K562 (cell line): Measurements from ENCODE around the gene IDH1. TPM values are rescaled to one million over a fixed set of nuclear protein-coding genes. Genes with fewer than 3 reads are reported as not detected.

Experiments used
- CHD2 ChIP-seq: IDR thresholded peaks from 2 replicates; pipeline ENCODE4 v1.6.1; 2011; ENCODE audit warnings: low read depth, low read length
- CREM ChIP-seq: IDR thresholded peaks from 2 replicates; pipeline ENCODE4 v1.6.1; 2014; ENCODE audit warnings: antibody characterized with exemption, low read depth
- HDAC6 ChIP-seq: IDR thresholded peaks from 2 replicates; pipeline ENCODE4 v1.6.1; 2012; ENCODE audit warnings: low read depth, mild to moderate bottlenecking, control low read depth, inconsistent platforms, low read length, moderate library complexity
- NEUROD1 ChIP-seq: fragments of 150-350 bp; IDR thresholded peaks from 2 replicates; pipeline ENCODE4 v1.6.1; 2014; ENCODE audit warnings: borderline replicate concordance, low read length, low read depth; ENCODE audit not compliant: partially characterized antibody
- PRDM10 ChIP-seq: fragments of 450-650 bp; IDR thresholded peaks from 2 replicates; pipeline ENCODE4 v1.6.1; 2018; ENCODE audit not compliant: partially characterized antibody
- ZBTB40 ChIP-seq, 2 experiments: fragments of 450-650 bp in 1 of 2; sonication (generic) in 1 of 2; formaldehyde crosslinking in 1 of 2; IDR thresholded peaks; 2 replicates each; pipeline versions ENCODE4 v1.7.1 to v1.9.0; 2016 to 2022; ENCODE audit warnings: inconsistent platforms in 1 of 2, mild to moderate bottlenecking in 1 of 2, missing genetic modification reagents in 1 of 2
- ZC3H4 ChIP-seq: sonication (generic); formaldehyde crosslinking; IDR thresholded peaks from 2 replicates; pipeline ENCODE4 v1.9.0; 2021; ENCODE audit warnings: missing genetic modification reagents, borderline replicate concordance
- ZFP1 ChIP-seq: fragments of 450-650 bp; formaldehyde crosslinking; IDR thresholded peaks from 2 replicates; pipeline ENCODE4 v1.4.0; 2020; ENCODE audit warnings: mild to moderate bottlenecking, mixed read lengths
- ZNF75A ChIP-seq: fragments of 450-650 bp; formaldehyde crosslinking; IDR thresholded peaks from 2 replicates; pipeline ENCODE4 v1.4.0; 2020; ENCODE audit warnings: mild to moderate bottlenecking
- polyA plus RNA-seq, 8 experiments: library from polyadenylated mRNA; depleted of rRNA in 4 of 8; stranded (reverse) in 5 of 8; unstranded in 3 of 8; fragments of >200 nt; fragmentation: Nextera tagmentation in 2 of 8; fragmentation: Illumina TruSeq in 1 of 8; extraction: Ambion mirVana in 2 of 8; extraction: Trizol in 1 of 8; gene quantifications; 2 replicates each; pipeline versions ENCODE4 v1.2.1 to v1.2.3, GENCODE V29; 2011 to 2014; ENCODE audit warnings: inconsistent platforms in 1 of 8, missing spikeins in 1 of 8
- total RNA-seq, 7 experiments: library from RNA; depleted of rRNA in 6 of 7; stranded (reverse); fragments of >200 nt in 6 of 7; fragmentation: Illumina TruSeq in 2 of 7; extraction: Trizol in 2 of 7; gene quantifications; 2 replicates each; pipeline versions ENCODE4 v1.2.1 to v1.2.3, GENCODE V29; 2011 to 2021; ENCODE audit warnings: low replicate concordance in 1 of 7
- TF ChIP-seq, protein P1 (sequence below): sonication (generic); IDR thresholded peaks from 2 replicates; pipeline ENCODE4 v1.6.1; 2016
- TF ChIP-seq, protein P2 (sequence below): fragments of 250-450 bp; sonication (Bioruptor Pico); IDR thresholded peaks from 2 replicates; pipeline ENCODE4 v1.8.0; 2022; ENCODE audit warnings: moderate library complexity, mild to moderate bottlenecking, inconsistent platforms
- TF ChIP-seq, protein P3 (sequence below): sonication (generic); formaldehyde crosslinking; IDR thresholded peaks from 2 replicates; pipeline ENCODE4 v1.8.0; 2022; ENCODE audit warnings: missing genetic modification reagents, mild to moderate bottlenecking, borderline replicate concordance

The IDH1 gene
- total and polyA plus RNA-seq, 9 of the 15 experiments (the other 6 are each of a cell fraction or from before 2014, with no cell fraction given) = 61.9 to 194 (median 101) TPM

DNA sequence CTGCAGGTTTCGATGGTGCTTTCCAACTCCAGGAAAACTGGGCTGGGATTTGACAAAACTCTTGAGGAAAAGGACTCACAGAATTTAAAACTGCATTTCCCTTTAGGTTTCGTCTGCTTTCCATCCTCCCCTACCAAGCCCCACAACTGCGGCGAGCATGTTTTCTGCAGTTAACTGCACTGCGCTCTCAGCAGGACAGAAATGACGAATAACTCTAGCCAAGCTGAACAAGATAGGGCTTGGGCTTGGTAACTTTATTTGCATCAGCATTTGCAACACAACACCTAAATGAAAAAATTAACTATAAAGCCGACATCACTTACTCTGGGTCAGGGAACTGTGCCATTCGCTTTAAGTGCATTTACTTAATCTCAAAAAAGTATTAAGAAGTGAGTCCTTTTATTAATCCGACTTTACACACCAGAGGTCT is 10.5 kb upstream of the IDH1 start (continued):
- TF ChIP-seq PRDM10 (no peak), HDAC6 (no peak), CREM (peak; percentile 63), CHD2 (no peak), ZFP1 (CRISPR knock-in tag) (no peak), NEUROD1 (no peak), ZC3H4 (no peak), ZBTB40 (IDR thresholded peaks at IDR 0.05) (peak; percentile 86), ZBTB40 (CRISPR knock-in tag; IDR thresholded peaks at IDR 0.05) (peak; percentile 57; the same call in 1 of the 2 replicates), ZNF75A (no peak)
- TF ChIP-seq, protein P1, sequence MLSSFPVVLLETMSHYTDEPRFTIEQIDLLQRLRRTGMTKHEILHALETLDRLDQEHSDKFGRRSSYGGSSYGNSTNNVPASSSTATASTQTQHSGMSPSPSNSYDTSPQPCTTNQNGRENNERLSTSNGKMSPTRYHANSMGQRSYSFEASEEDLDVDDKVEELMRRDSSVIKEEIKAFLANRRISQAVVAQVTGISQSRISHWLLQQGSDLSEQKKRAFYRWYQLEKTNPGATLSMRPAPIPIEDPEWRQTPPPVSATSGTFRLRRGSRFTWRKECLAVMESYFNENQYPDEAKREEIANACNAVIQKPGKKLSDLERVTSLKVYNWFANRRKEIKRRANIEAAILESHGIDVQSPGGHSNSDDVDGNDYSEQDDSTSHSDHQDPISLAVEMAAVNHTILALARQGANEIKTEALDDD = 0 out of 2 replicates have a peak, but pooled peaks have one; percentile 15
- TF ChIP-seq, protein P2, sequence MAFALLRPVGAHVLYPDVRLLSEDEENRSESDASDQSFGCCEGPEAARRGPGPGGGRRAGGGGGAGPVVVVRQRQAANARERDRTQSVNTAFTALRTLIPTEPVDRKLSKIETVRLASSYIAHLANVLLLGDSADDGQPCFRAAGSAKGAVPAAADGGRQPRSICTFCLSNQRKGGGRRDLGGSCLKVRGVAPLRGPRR (CRISPR knock-in tag) = no peak
- TF ChIP-seq, protein P3, sequence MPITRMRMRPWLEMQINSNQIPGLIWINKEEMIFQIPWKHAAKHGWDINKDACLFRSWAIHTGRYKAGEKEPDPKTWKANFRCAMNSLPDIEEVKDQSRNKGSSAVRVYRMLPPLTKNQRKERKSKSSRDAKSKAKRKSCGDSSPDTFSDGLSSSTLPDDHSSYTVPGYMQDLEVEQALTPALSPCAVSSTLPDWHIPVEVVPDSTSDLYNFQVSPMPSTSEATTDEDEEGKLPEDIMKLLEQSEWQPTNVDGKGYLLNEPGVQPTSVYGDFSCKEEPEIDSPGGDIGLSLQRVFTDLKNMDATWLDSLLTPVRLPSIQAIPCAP (CRISPR knock-in tag) = no peak
